GM19467 (cell line): Measurements from ENCODE around the gene GGN.
"Not testable (repeated sequence)": the region's sequence is repeated elsewhere in the genome, so short reads cannot be mapped to it uniquely, and the experiment has no call there.

Source experiments
- ATAC-seq: cut with Tn5 transposase; IDR thresholded peaks from one replicate; pipeline ENCODE4 v1.9.1; 2021; ENCODE audit warnings: mild to moderate bottlenecking, moderate library complexity; ENCODE audit not compliant: unreplicated experiment

GGN gene

GRCh38 chr19:38387550-38388348, at the start of gene GGN:
Gene GGN (minus strand): TSS chr19:38388034. CDS start chr19:38387261, 773 bp downstream.
- no peak for ATAC-seq

- ATAC-seq = no peak
Observed at GRCh38 chr19:38437295-38437694, 49.5 kb upstream of the GGN start.

- ATAC-seq = no peak
Observed at GRCh38 chr19:38434549-38435051, 46.8 kb upstream of the GGN start.

- no peak for ATAC-seq
Observed at GRCh38 chr19:38433268-38433733, 45.5 kb upstream of the GGN start, which contains the start of gene RYR1. Gene RYR1 (plus strand): TSS chr19:38433691. CDS start chr19:38433830, 139 bp downstream.

GRCh38 chr19:38430931-38431330, 43.1 kb upstream of the GGN start:
- ATAC-seq = no peak

- ATAC-seq = no peak
Observed at GRCh38 chr19:38429811-38430156, 42.0 kb upstream of the GGN start.

- ATAC-seq = no peak
Observed at GRCh38 chr19:38429055-38429810, 41.4 kb upstream of the GGN start.

- ATAC-seq = not testable (repeated sequence)
Observed at GRCh38 chr19:38427035-38427677, 39.3 kb upstream of the GGN start.

- ATAC-seq = no peak
Observed at GRCh38 chr19:38425810-38426466, 38.1 kb upstream of the GGN start, which contains the start of gene RASGRP4. Gene RASGRP4 (minus strand): TSS chr19:38426219. CDS start chr19:38426091, 128 bp downstream.

- ATAC-seq = no peak
Observed at GRCh38 chr19:38425222-38425809, 37.5 kb upstream of the GGN start.

- ATAC-seq = no peak
Observed at GRCh38 chr19:38424272-38424671, 36.4 kb upstream of the GGN start.

- ATAC-seq = no peak
Observed at GRCh38 chr19:38422438-38422837, 34.6 kb upstream of the GGN start.

GRCh38 chr19:38421856-38422255, 34.0 kb upstream of the GGN start:
- no peak for ATAC-seq

- ATAC-seq = no peak
Observed at GRCh38 chr19:38420935-38421334, 33.1 kb upstream of the GGN start.

- ATAC-seq = no peak
Observed at GRCh38 chr19:38417544-38418506, 30.0 kb upstream of the GGN start.

- no peak for ATAC-seq
Observed at GRCh38 chr19:38417146-38417543, 29.3 kb upstream of the GGN start.

- no peak for ATAC-seq
Observed at GRCh38 chr19:38413416-38413815, 25.6 kb upstream of the GGN start.

GRCh38 chr19:38412961-38413360, 25.1 kb upstream of the GGN start:
- ATAC-seq = no peak

- no peak for ATAC-seq
Observed at GRCh38 chr19:38412491-38412890, 24.7 kb upstream of the GGN start.
